Spleen (tissue), 7 donors: Measurements from ENCODE around the gene CCM2L.

Experiments used
- CTCF ChIP-seq, 11 experiments: fragments of 200-600 bp in 7 of 11; fragments of 450-650 bp in 4 of 11; sonication (generic) in 4 of 11; IDR thresholded peaks in 8 of 11; conservative IDR thresholded peaks in 3 of 11; 1 replicate in 7 of 11; 2 replicates in 4 of 11; pipeline versions ENCODE4 v1.4.0 to v1.8.0; 2016 to 2021; ENCODE audit warnings: antibody characterized with exemption in 11 of 11, inconsistent platforms in 4 of 11, mild to moderate bottlenecking in 1 of 11
- POLR2A ChIP-seq, 3 donors: fragments of 450-650 bp; IDR thresholded peaks; one replicate each; pipeline ENCODE4 v1.5.1; 2017; ENCODE audit warnings: antibody characterized with exemption in 3 of 3, mild to moderate bottlenecking in 1 of 3
- POLR2AphosphoS5 ChIP-seq, 3 donors: sonication (generic); formaldehyde crosslinking; IDR thresholded peaks; one replicate each; pipeline ENCODE4 v1.5.1; 2017; ENCODE audit warnings: antibody characterized with exemption in 3 of 3
- donor health status: DM: no; HTN: no; CAD: no; lungs with moderate emphysema.
- donor health status: DM: no; HTN: no; CAD: no.
- donor health status: DM: no; HTN: no; CAD: no.

GRCh38 chr20:31984981-31985471 is 25.2 kb upstream of the CCM2L start:
- no peak for TF ChIP-seq CTCF (IDR thresholded peaks at IDR 0.05 in 8 of 11, conservative IDR thresholded peaks at IDR 0.05 in 3 of 11)
- TF ChIP-seq POLR2AphosphoS5 (IDR thresholded peaks at IDR 0.05) = no peak
- TF ChIP-seq POLR2A (IDR thresholded peaks at IDR 0.05) = no peak
